ENCODE measurements around the gene TRIM41. TPM values are rescaled to one million over a fixed set of nuclear protein-coding genes. Genes with fewer than 3 reads are reported as not detected.

Gene TRIM41
- total RNA-seq, 1 experiment from 2014 or later, result 17.9 TPM

- no peak for DNase-seq (ENCODE audit: low read depth, low spot score)
- in situ Hi-C loops (cut with HindIII; ENCODE audit: low pct_unique_long_range_greater_than_20kb, low sequenced_read_pairs), result no loop called here
Observed at GRCh38 chr5:181220178-181220515, 2.9 kb upstream of the TRIM41 start.

GRCh38 chr5:181221105-181221791 lies 1.8 kb upstream of the TRIM41 start:
- in situ Hi-C loops (cut with HindIII; ENCODE audit: low pct_unique_long_range_greater_than_20kb, low sequenced_read_pairs), result no loop called here

GRCh38 chr5:181221792-181222629 lies 1.1 kb upstream of the TRIM41 start:
- in situ Hi-C loops (cut with HindIII; ENCODE audit: low pct_unique_long_range_greater_than_20kb, low sequenced_read_pairs), result no loop called here
- peak; percentile 94 for DNase-seq (ENCODE audit: low read depth, low spot score)

More at GRCh38 chr5:181221105-181221791, 1.8 kb upstream of the TRIM41 start:
- DNase-seq (ENCODE audit: low read depth, low spot score), result no peak

GRCh38 chr5:181222630-181223057 lies 437 bp upstream of the TRIM41 start:
- DNase-seq (ENCODE audit: low read depth, low spot score), result no peak
- in situ Hi-C loops (cut with HindIII; ENCODE audit: low pct_unique_long_range_greater_than_20kb, low sequenced_read_pairs), result no loop called here

- peak; percentile 46 for DNase-seq (ENCODE audit: low read depth, low spot score)
- in situ Hi-C loops (cut with HindIII; ENCODE audit: low pct_unique_long_range_greater_than_20kb, low sequenced_read_pairs), result no loop called here
Observed at GRCh38 chr5:181223729-181224389, 778 bp downstream of the TRIM41 start.

GRCh38 chr5:181224390-181225229 lies 1.5 kb downstream of the TRIM41 start:
- in situ Hi-C loops (cut with HindIII; ENCODE audit: low pct_unique_long_range_greater_than_20kb, low sequenced_read_pairs), result no loop called here

GRCh38 chr5:181229996-181230395 lies 6.9 kb downstream of the TRIM41 start:
- DNase-seq (ENCODE audit: low read depth, low spot score), result no peak
- in situ Hi-C loops (cut with HindIII; ENCODE audit: low pct_unique_long_range_greater_than_20kb, low sequenced_read_pairs), result no loop called here

More at GRCh38 chr5:181224390-181225229, 1.5 kb downstream of the TRIM41 start:
- no peak for DNase-seq (ENCODE audit: low read depth, low spot score)

- in situ Hi-C loops (cut with HindIII; ENCODE audit: low pct_unique_long_range_greater_than_20kb, low sequenced_read_pairs), result no loop called here
- DNase-seq (ENCODE audit: low read depth, low spot score), result no peak
Observed at GRCh38 chr5:181230551-181230950, 7.5 kb downstream of the TRIM41 start.

GRCh38 chr5:181231432-181231831 lies 8.4 kb downstream of the TRIM41 start:
- no peak for DNase-seq (ENCODE audit: low read depth, low spot score)

GRCh38 chr5:181232593-181232992 lies 9.5 kb downstream of the TRIM41 start:
- no peak for DNase-seq (ENCODE audit: low read depth, low spot score)
- in situ Hi-C loops (cut with HindIII; ENCODE audit: low pct_unique_long_range_greater_than_20kb, low sequenced_read_pairs), result no loop called here

More at GRCh38 chr5:181231432-181231831, 8.4 kb downstream of the TRIM41 start:
- in situ Hi-C loops (cut with HindIII; ENCODE audit: low pct_unique_long_range_greater_than_20kb, low sequenced_read_pairs), result no loop called here

GRCh38 chr5:181233088-181233800 lies 10.2 kb downstream of the TRIM41 start:
- in situ Hi-C loops (cut with HindIII; ENCODE audit: low pct_unique_long_range_greater_than_20kb, low sequenced_read_pairs), result no loop called here
- no peak for DNase-seq (ENCODE audit: low read depth, low spot score)

- DNase-seq (ENCODE audit: low read depth, low spot score), result no peak
- in situ Hi-C loops (cut with HindIII; ENCODE audit: low pct_unique_long_range_greater_than_20kb, low sequenced_read_pairs), result no loop called here
Observed at GRCh38 chr5:181233801-181234454, 10.8 kb downstream of the TRIM41 start.

- in situ Hi-C loops (cut with HindIII; ENCODE audit: low pct_unique_long_range_greater_than_20kb, low sequenced_read_pairs), result no loop called here
- no peak for DNase-seq (ENCODE audit: low read depth, low spot score)
Observed at GRCh38 chr5:181234455-181235306, 11.6 kb downstream of the TRIM41 start.

GRCh38 chr5:181235323-181235688 lies 12.2 kb downstream of the TRIM41 start:
- in situ Hi-C loops (cut with HindIII; ENCODE audit: low pct_unique_long_range_greater_than_20kb, low sequenced_read_pairs), result no loop called here
- DNase-seq (ENCODE audit: low read depth, low spot score), result no peak

- no peak for DNase-seq (ENCODE audit: low read depth, low spot score)
- in situ Hi-C loops (cut with HindIII; ENCODE audit: low pct_unique_long_range_greater_than_20kb, low sequenced_read_pairs), result no loop called here
Observed at GRCh38 chr5:181235689-181236366, 12.7 kb downstream of the TRIM41 start.
